ENCODE results near the gene SLC25A47.

Gene SLC25A47

GRCh38 chr14:100283984-100284881 lies 38.9 kb upstream of the SLC25A47 start:
- Histone ChIP-seq H3K4me1 (ENCODE audit: insufficient read depth, low read length) (peaks cover 15% of the 10 kb centered on the region), H3K36me3 (ENCODE audit: insufficient read depth, low read length) (peaks cover 42% of the 10 kb centered on the region), H4K20me1 (ENCODE audit: insufficient read depth, low read length) (peaks cover 66% of the 10 kb centered on the region), H3K9ac (ENCODE audit: low read depth, low read length) (no peak overlapping the region), H3K79me2 (ENCODE audit: insufficient read depth, low read length) (peaks cover 49% of the 10 kb centered on the region), H2AFZ (ENCODE audit: low read depth, low read length) (no peak overlapping the region), H3K27ac (ENCODE audit: low read length) (no peak overlapping the region), H3K9me3 (ENCODE audit: insufficient read depth, low read length, severe bottlenecking) (no peaks in the 10 kb centered on the region), H3K4me2 (ENCODE audit: insufficient read depth, low read length) (no peak overlapping the region), H3K27me3 (ENCODE audit: insufficient read depth, low read length, poor library complexity) (no peaks in the 10 kb centered on the region), H3K4me3 (ENCODE audit: low read depth in 1 of 2, low read length in 2 of 2) (no peak overlapping the region)
- no peak for DNase-seq
- TF ChIP-seq EZH2 (IDR thresholded peaks at IDR 0.05; ENCODE audit: borderline replicate concordance, low read depth, low read length, severe bottlenecking) = no peak
- peak; percentile 2 for TF ChIP-seq CTCF (IDR thresholded peaks at IDR 0.05; ENCODE audit: borderline replicate concordance, extremely low read depth, low read length, poor library complexity, severe bottlenecking)
- ATAC-seq (ENCODE audit: insufficient read depth, low read depth) = no peak

- Histone ChIP-seq H3K27ac (ENCODE audit: low read length) (peak overlapping the region; percentile 73), H3K4me2 (ENCODE audit: insufficient read depth, low read length) (peak overlapping the region; percentile 74), H3K9me3 (ENCODE audit: insufficient read depth, low read length, severe bottlenecking) (no peaks in the 10 kb centered on the region), H3K4me3 (ENCODE audit: low read depth in 1 of 2, low read length in 2 of 2) (peak overlapping the region; percentile 28 to 63; a peak in 3 of 4 replicates), H3K79me2 (ENCODE audit: insufficient read depth, low read length) (peaks cover 39% of the 10 kb centered on the region), H4K20me1 (ENCODE audit: insufficient read depth, low read length) (peaks cover 64% of the 10 kb centered on the region), H3K27me3 (ENCODE audit: insufficient read depth, low read length, poor library complexity) (no peaks in the 10 kb centered on the region), H2AFZ (ENCODE audit: low read depth, low read length) (peak overlapping the region; percentile 89), H3K9ac (ENCODE audit: low read depth, low read length) (peak overlapping the region; percentile 87), H3K4me1 (ENCODE audit: insufficient read depth, low read length) (peaks cover 15% of the 10 kb centered on the region), H3K36me3 (ENCODE audit: insufficient read depth, low read length) (peaks cover 40% of the 10 kb centered on the region)
- DNase-seq = peak; percentile 79
- ATAC-seq (ENCODE audit: insufficient read depth, low read depth) = peak; percentile 86
- TF ChIP-seq CTCF (IDR thresholded peaks at IDR 0.05; ENCODE audit: borderline replicate concordance, extremely low read depth, low read length, poor library complexity, severe bottlenecking) (peak; percentile 84), EZH2 (IDR thresholded peaks at IDR 0.05; ENCODE audit: borderline replicate concordance, low read depth, low read length, severe bottlenecking) (no peak)
Measured at GRCh38 chr14:100285021-100285912, 37.9 kb upstream of the SLC25A47 start.

- Histone ChIP-seq H3K27me3 (ENCODE audit: insufficient read depth, low read length, poor library complexity) (no peaks in the 10 kb centered on the region), H2AFZ (ENCODE audit: low read depth, low read length) (no peak overlapping the region), H3K36me3 (ENCODE audit: insufficient read depth, low read length) (peaks cover 41% of the 10 kb centered on the region), H3K9ac (ENCODE audit: low read depth, low read length) (peak overlapping the region; percentile 87), H4K20me1 (ENCODE audit: insufficient read depth, low read length) (peaks cover 66% of the 10 kb centered on the region), H3K4me1 (ENCODE audit: insufficient read depth, low read length) (peaks cover 15% of the 10 kb centered on the region), H3K4me2 (ENCODE audit: insufficient read depth, low read length) (peak overlapping the region; percentile 74), H3K4me3 (ENCODE audit: low read depth in 1 of 2, low read length in 2 of 2) (peak overlapping the region; percentile 28 to 63; a peak in 3 of 4 replicates), H3K27ac (ENCODE audit: low read length) (peak overlapping the region; percentile 73), H3K9me3 (ENCODE audit: insufficient read depth, low read length, severe bottlenecking) (no peaks in the 10 kb centered on the region), H3K79me2 (ENCODE audit: insufficient read depth, low read length) (peaks cover 34% of the 10 kb centered on the region)
- DNase-seq = no peak
- no peak for TF ChIP-seq CTCF (IDR thresholded peaks at IDR 0.05; ENCODE audit: borderline replicate concordance, extremely low read depth, low read length, poor library complexity, severe bottlenecking)
- no peak for TF ChIP-seq EZH2 (IDR thresholded peaks at IDR 0.05; ENCODE audit: borderline replicate concordance, low read depth, low read length, severe bottlenecking)
- no peak for ATAC-seq (ENCODE audit: insufficient read depth, low read depth)
Measured at GRCh38 chr14:100285913-100286400, 37.2 kb upstream of the SLC25A47 start.
